HG03432 (cell line): ENCODE results near the gene TEN1.
A peak's percentile ranks its signal among the peaks of the same experiment; 100 is the strongest.

ENCODE experiments used
- ATAC-seq: cut with Tn5 transposase; IDR thresholded peaks from one replicate; pipeline ENCODE4 v1.9.1; 2021; ENCODE audit warnings: mild to moderate bottlenecking, moderate library complexity; ENCODE audit not compliant: unreplicated experiment

The TEN1 gene

DNA sequence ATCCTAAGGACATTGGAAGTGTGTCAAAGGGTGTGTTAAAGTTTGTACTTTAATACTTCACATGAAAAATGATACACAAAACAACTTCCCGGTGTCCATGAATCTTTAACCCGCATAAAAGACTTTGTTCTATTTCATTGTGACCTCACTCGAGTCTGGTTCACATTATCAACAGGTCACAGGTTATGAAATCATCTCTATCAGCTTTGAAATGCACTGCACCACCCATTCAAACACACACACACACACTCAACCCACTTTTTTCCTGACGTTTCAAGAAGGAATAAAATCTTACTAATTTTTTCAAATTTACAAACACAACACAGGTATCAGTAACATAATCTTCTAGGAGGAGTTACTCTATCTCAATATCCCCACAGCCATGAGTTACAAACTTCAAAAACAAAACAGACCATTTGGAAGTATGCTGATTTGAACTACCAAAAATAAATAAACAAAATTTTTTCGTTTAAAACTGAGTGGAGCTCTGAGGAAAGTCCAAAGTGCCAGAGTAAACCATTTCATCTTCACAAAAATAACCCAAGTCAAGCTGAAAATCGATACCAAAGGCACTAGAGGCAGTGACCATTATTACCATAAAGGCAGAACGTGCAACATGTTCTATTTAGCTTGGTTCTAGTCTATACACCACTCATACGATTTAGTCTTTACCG lies 2.7 kb upstream of the TEN1 start:
- ATAC-seq: no peak

- ATAC-seq: peak; percentile 20
Measured at GRCh38 chr17:75979705-75980187, 706 bp downstream of the TEN1 start.

DNA sequence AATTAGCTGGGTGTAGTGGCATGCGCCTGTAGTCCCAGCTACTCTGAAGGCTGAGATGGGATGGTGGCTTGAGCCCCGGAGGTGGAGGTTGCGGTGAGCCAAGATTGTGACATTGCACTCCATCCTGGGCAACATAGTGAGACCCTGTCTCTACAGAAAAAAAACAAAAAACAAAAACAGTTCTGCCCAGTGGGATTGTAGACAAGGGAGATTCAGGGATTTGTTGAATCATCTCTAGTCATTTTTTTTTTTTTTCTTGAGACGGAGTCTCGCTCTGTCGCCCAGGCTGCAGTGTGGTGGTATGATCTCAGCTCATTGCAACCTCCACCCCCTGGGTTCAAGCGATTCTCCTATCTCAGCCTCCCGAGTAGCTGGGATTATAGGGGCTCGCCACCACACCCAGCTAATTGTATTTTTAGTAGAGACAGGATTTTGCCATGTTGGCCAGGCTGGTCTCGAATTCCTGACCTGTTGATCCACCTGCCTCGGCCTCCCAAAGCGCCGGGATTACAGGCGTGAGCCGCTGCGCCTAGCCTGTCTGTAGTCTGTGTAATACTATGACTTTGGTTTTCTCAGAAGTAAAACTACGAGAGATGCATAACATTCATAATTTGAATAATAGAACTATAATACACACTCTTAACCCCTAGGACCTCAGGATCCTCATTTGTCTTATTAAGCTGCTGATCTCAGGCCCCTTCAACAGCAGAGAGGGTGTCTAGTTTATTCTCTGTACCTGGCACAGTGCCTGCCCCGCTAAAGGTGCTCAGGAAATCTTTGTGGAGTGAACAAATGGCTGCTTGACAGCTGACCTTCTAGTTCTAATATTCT lies 1.4 kb downstream of the TEN1 start:
- no peak for ATAC-seq

DNA sequence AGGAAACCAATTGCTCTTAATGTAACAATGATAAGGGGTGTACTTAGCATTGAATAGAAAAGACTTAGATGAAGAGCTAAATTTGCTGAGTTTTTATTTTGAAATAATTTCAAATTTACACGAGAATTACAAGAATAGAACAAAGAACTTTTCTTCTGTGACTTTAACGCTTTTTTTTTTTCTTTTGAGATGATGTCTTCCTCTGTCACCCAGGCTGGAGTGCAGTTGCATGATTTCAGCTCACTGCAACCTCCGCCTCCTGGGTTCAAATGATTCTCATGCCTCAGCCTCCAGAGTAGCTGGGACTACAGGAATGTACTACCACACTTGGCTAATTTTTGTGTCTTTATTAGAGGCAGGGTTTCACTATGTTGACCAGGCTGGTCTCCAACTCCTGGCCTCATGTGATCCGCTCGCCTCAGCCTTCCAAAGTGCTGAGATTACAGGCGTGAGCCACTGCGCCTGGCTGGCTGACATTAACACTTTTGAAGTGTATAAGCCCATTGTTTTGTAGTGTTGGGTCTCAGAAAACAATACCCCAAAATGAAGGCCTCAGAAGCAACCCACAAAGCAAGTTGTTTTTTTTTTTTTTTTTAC lies 2.1 kb downstream of the TEN1 start:
- no peak for ATAC-seq

GRCh38 chr17:75983501-75984181 lies 4.6 kb downstream of the TEN1 start:
- no peak for ATAC-seq

DNA sequence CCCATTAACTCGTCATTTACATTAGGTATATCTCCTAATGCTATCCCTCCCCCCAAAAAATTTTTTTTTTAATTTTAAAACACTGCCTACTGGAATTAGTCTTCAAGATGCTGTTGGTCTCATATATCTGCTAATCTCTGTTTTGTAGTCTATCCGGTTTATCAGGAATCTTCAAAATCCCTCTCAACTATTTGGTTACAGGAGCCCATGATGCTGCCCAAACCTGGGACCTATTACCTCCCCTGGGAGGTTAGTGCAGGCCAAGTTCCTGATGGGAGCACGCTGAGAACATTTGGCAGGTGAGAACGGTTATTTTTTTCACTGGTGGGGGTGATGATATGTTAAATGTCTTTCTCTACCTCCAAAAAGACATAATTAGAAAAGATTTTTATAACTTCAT lies 6.9 kb downstream of the TEN1 start:
- ATAC-seq: no peak

- no peak for ATAC-seq
Measured at GRCh38 chr17:75987041-75987440, 8.0 kb downstream of the TEN1 start.

GRCh38 chr17:75991396-75991795 lies 12.4 kb downstream of the TEN1 start:
- ATAC-seq: no peak

GRCh38 chr17:75994802-75995370 lies 15.8 kb downstream of the TEN1 start:
- ATAC-seq: no peak

DNA sequence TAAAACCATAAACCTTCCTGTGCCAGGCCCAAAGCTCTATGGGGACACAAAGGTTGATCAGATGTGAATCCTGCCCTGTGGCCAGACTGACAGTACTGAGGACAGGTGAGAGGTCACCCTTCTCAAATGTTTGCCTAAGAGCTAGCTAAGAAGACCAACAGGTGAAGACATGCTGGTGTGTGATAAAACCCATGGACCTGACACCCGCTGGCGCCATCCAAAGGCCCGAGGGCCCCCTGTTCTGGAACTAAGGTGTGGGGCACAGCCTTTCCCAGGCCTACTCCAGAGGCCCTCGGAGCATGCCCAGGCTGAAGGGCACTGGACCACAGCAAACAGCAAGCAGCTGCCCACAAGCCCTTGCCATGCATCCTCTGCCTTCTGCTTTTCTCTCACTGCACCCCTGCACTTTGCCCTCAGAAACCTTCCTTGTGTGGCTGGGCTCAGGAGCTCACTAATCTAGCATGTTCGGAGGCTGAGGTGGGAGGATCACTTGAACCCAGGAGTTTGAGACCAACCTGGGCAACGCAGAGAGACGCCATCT lies 16.4 kb downstream of the TEN1 start:
- no peak for ATAC-seq

GRCh38 chr17:75996665-75997590 lies 17.9 kb downstream of the TEN1 start:
- ATAC-seq: no peak

DNA sequence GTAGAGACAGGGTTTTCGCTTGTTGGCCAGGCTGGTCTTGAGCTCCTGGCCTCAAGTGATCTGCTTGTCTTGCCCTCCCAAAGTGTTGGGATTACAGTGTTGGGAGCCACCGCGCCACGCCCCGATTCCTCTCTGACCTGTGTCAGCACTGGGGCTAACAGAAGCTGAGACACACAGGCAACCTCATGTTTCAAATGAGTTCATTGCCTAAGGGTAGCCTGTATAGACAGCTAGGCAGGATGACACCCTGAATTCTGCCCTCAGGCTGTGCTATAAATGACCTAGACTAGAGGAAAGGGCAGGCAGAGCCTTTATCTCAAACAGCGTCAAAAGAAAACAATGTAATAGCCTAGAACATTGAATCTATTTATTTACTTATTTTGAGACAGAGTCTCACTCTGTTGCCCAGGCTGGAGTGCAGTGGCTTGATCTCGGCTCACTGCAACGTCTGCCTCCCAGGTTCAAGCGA lies 19.3 kb downstream of the TEN1 start:
- no peak for ATAC-seq

GRCh38 chr17:76000016-76000754 lies 21.1 kb downstream of the TEN1 start:
- no peak for ATAC-seq

DNA sequence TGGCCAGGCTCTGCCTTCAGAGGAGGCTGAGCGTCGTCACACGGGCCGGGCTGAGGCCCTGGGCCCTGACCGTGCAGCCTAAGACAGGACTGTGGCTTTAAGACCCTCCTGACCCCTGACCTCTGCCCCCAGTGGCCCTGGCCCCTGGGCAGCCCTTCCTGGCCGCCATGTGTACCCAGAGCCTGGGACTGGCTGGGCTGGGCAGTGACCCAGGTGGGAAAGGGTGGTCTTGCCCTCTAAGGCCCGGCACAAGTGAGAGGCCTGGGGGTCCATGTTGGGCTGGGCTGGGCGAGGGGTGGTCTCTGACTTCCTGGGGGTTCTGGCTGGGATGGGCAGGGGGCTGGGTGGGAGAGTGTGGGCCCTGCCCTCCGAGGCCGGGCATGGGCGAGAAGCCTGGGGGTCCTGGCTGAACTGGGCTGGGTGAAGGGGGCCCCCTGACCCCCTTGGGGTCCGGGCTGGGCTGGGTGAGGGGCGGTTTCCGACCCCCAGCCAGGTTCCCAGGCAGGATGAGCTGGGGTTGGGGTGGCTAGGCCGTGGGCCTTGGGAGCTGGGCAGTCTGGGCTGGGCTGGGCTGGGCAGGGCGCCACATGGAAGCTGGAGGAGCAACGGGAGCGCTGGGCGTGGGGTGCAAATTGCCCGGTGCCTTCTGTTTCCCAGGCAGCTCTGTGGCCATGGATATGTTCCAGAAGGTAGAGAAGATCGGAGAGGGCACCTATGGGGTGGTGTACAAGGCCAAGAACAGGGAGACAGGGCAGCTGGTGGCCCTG lies 21.9 kb downstream of the TEN1 start, which contains the start of gene CDK3:
Gene CDK3 (plus strand): TSS at position 101 of the 767 bp plus-strand sequence. CDS start 571 bp downstream, at position 672.
- no peak for ATAC-seq

- no peak for ATAC-seq
Measured at GRCh38 chr17:76002100-76002499, 23.1 kb downstream of the TEN1 start.

GRCh38 chr17:76003915-76004314 lies 24.9 kb downstream of the TEN1 start:
- ATAC-seq: no peak

GRCh38 chr17:76004750-76005262 lies 25.8 kb downstream of the TEN1 start:
- ATAC-seq: no peak
